Activated T-helper 17 cell treated with anti-CD3 and anti-CD28 coated beads, Interleukin-2, amount 50 U/mL, for 72 hours (primary cell): ENCODE results near the gene TENM3. TPM values are rescaled to one million over a fixed set of nuclear protein-coding genes. Genes with fewer than 3 reads are reported as not detected.

Experiments used
- ATAC-seq: fragments of 150-1000 bp; cut with Tn5 transposase; replicated peaks from 2 replicates; pipeline ENCODE4 v1.10.0; 2021; ENCODE audit warnings: mild to moderate bottlenecking, moderate library complexity
- H3K27ac Mint-ChIP-seq: one replicate; pipeline ENCODE4 v1.8.0; 2022; ENCODE audit warnings: mixed read lengths
- H3K27me3 Mint-ChIP-seq: one replicate; pipeline ENCODE4 v1.8.0; 2022; ENCODE audit warnings: mixed read lengths
- H3K36me3 Mint-ChIP-seq: one replicate; pipeline ENCODE4 v1.8.0; 2022; ENCODE audit warnings: low read depth, mild to moderate bottlenecking, mixed read lengths
- H3K4me1 Mint-ChIP-seq: one replicate; pipeline ENCODE4 v1.8.0; 2022; ENCODE audit warnings: mixed read lengths
- H3K4me3 Mint-ChIP-seq: one replicate; pipeline ENCODE4 v1.8.0; 2022; ENCODE audit warnings: mild to moderate bottlenecking, mixed read lengths
- H3K9me3 Mint-ChIP-seq: one replicate; pipeline ENCODE4 v1.8.0; 2022; ENCODE audit warnings: mixed read lengths
- total RNA-seq, 2 donors: library from RNA; stranded (reverse); gene quantifications; one replicate each; pipeline ENCODE4 v1.2.3, GENCODE V29; 2022

Gene TENM3
- total RNA-seq, 2 donors from 2014 or later: not detected

- Mint-ChIP-seq H3K4me1 (no peaks in the 10 kb centered on the region), H3K27me3 (peaks cover 16% of the 10 kb centered on the region), H3K36me3 (no peaks in the 10 kb centered on the region), H3K27ac (no peak overlapping the region), H3K4me3 (no peak overlapping the region), H3K9me3 (no peaks in the 10 kb centered on the region)
- ATAC-seq: no peak
These were observed 474.8 kb downstream of the TENM3 start for GRCh38 chr4:182717788-182718583.

- ATAC-seq: no peak
- no peak overlapping the region for H3K27ac Mint-ChIP-seq
- H3K27me3 Mint-ChIP-seq: peaks cover 5% of the 10 kb centered on the region
- no peaks in the 10 kb centered on the region for H3K9me3 Mint-ChIP-seq
- H3K4me3 Mint-ChIP-seq: no peak overlapping the region
- H3K36me3 Mint-ChIP-seq: no peaks in the 10 kb centered on the region
- no peaks in the 10 kb centered on the region for H3K4me1 Mint-ChIP-seq
These were observed 481.2 kb downstream of the TENM3 start for GRCh38 chr4:182724414-182724813.

- peaks cover 7% of the 10 kb centered on the region for H3K27me3 Mint-ChIP-seq
- H3K4me1 Mint-ChIP-seq: no peaks in the 10 kb centered on the region
- ATAC-seq: no peak
- H3K36me3 Mint-ChIP-seq: no peaks in the 10 kb centered on the region
- no peak overlapping the region for H3K27ac Mint-ChIP-seq
- H3K4me3 Mint-ChIP-seq: no peak overlapping the region
- no peaks in the 10 kb centered on the region for H3K9me3 Mint-ChIP-seq
These were observed 486.3 kb downstream of the TENM3 start for GRCh38 chr4:182729516-182729915.

- no peak for ATAC-seq
- peaks cover 7% of the 10 kb centered on the region for H3K27me3 Mint-ChIP-seq
These were observed 487.6 kb downstream of the TENM3 start for GRCh38 chr4:182730791-182731190.

GRCh38 chr4:182736207-182736606 lies 493.0 kb downstream of the TENM3 start:
- H3K9me3 Mint-ChIP-seq: no peaks in the 10 kb centered on the region
- no peak overlapping the region for H3K27ac Mint-ChIP-seq
- ATAC-seq: no peak
- peaks cover 12% of the 10 kb centered on the region for H3K27me3 Mint-ChIP-seq
- H3K4me3 Mint-ChIP-seq: no peak overlapping the region
- H3K4me1 Mint-ChIP-seq: no peaks in the 10 kb centered on the region
- no peaks in the 10 kb centered on the region for H3K36me3 Mint-ChIP-seq

More at GRCh38 chr4:182730791-182731190, 487.6 kb downstream of the TENM3 start:
- no peaks in the 10 kb centered on the region for H3K4me1 Mint-ChIP-seq
- H3K27ac Mint-ChIP-seq: no peak overlapping the region
- H3K9me3 Mint-ChIP-seq: no peaks in the 10 kb centered on the region
- no peaks in the 10 kb centered on the region for H3K36me3 Mint-ChIP-seq
- no peak overlapping the region for H3K4me3 Mint-ChIP-seq

- no peak for ATAC-seq
- no peaks in the 10 kb centered on the region for H3K4me1 Mint-ChIP-seq
- H3K9me3 Mint-ChIP-seq: no peaks in the 10 kb centered on the region
- no peak overlapping the region for H3K27ac Mint-ChIP-seq
- no peaks in the 10 kb centered on the region for H3K36me3 Mint-ChIP-seq
- no peak overlapping the region for H3K4me3 Mint-ChIP-seq
- peaks cover 12% of the 10 kb centered on the region for H3K27me3 Mint-ChIP-seq
These were observed 495.3 kb downstream of the TENM3 start for GRCh38 chr4:182738283-182739047.

GRCh38 chr4:182740256-182740655 lies 497.1 kb downstream of the TENM3 start:
- ATAC-seq: no peak
- Mint-ChIP-seq H3K27ac (no peak overlapping the region), H3K4me1 (no peaks in the 10 kb centered on the region), H3K9me3 (no peaks in the 10 kb centered on the region), H3K27me3 (peaks cover 5% of the 10 kb centered on the region), H3K36me3 (no peaks in the 10 kb centered on the region), H3K4me3 (no peak overlapping the region)

GRCh38 chr4:182741054-182741453 lies 497.9 kb downstream of the TENM3 start:
- H3K9me3 Mint-ChIP-seq: no peaks in the 10 kb centered on the region
- no peak overlapping the region for H3K4me3 Mint-ChIP-seq
- H3K27me3 Mint-ChIP-seq: peaks cover 5% of the 10 kb centered on the region
- no peaks in the 10 kb centered on the region for H3K4me1 Mint-ChIP-seq
- no peak overlapping the region for H3K27ac Mint-ChIP-seq
- no peaks in the 10 kb centered on the region for H3K36me3 Mint-ChIP-seq
- ATAC-seq: no peak

GRCh38 chr4:182741914-182742313 lies 498.7 kb downstream of the TENM3 start:
- H3K27ac Mint-ChIP-seq: no peak overlapping the region
- H3K36me3 Mint-ChIP-seq: no peaks in the 10 kb centered on the region
- H3K4me1 Mint-ChIP-seq: no peaks in the 10 kb centered on the region
- H3K27me3 Mint-ChIP-seq: peaks cover 5% of the 10 kb centered on the region
- ATAC-seq: no peak
- H3K4me3 Mint-ChIP-seq: no peak overlapping the region
- H3K9me3 Mint-ChIP-seq: no peaks in the 10 kb centered on the region

- no peak for ATAC-seq
- no peaks in the 10 kb centered on the region for H3K36me3 Mint-ChIP-seq
- peaks cover 3% of the 10 kb centered on the region for H3K27me3 Mint-ChIP-seq
- H3K4me3 Mint-ChIP-seq: no peak overlapping the region
- no peaks in the 10 kb centered on the region for H3K4me1 Mint-ChIP-seq
- no peaks in the 10 kb centered on the region for H3K9me3 Mint-ChIP-seq
- H3K27ac Mint-ChIP-seq: no peak overlapping the region
These were observed 500.6 kb downstream of the TENM3 start for GRCh38 chr4:182743815-182744214.

- Mint-ChIP-seq H3K36me3 (no peaks in the 10 kb centered on the region), H3K27ac (no peak overlapping the region), H3K27me3 (no peaks in the 10 kb centered on the region), H3K9me3 (no peaks in the 10 kb centered on the region), H3K4me3 (no peak overlapping the region), H3K4me1 (no peaks in the 10 kb centered on the region)
- ATAC-seq: no peak
These were observed 502.0 kb downstream of the TENM3 start for GRCh38 chr4:182745237-182745636.

GRCh38 chr4:182746876-182747275 lies 503.7 kb downstream of the TENM3 start:
- no peak for ATAC-seq
- Mint-ChIP-seq H3K4me1 (no peaks in the 10 kb centered on the region), H3K27me3 (no peaks in the 10 kb centered on the region), H3K9me3 (no peaks in the 10 kb centered on the region), H3K4me3 (no peak overlapping the region), H3K36me3 (no peaks in the 10 kb centered on the region), H3K27ac (no peak overlapping the region)

- ATAC-seq: no peak
- Mint-ChIP-seq H3K27ac (no peak overlapping the region), H3K27me3 (no peaks in the 10 kb centered on the region), H3K4me1 (no peaks in the 10 kb centered on the region), H3K4me3 (no peak overlapping the region), H3K9me3 (no peaks in the 10 kb centered on the region), H3K36me3 (no peaks in the 10 kb centered on the region)
These were observed 505.1 kb downstream of the TENM3 start for GRCh38 chr4:182748283-182748682.

- no peaks in the 10 kb centered on the region for H3K27me3 Mint-ChIP-seq
- no peak overlapping the region for H3K4me3 Mint-ChIP-seq
- no peak overlapping the region for H3K27ac Mint-ChIP-seq
- peak; percentile 72 for ATAC-seq
- H3K36me3 Mint-ChIP-seq: no peaks in the 10 kb centered on the region
- H3K4me1 Mint-ChIP-seq: no peaks in the 10 kb centered on the region
- H3K9me3 Mint-ChIP-seq: no peaks in the 10 kb centered on the region
These were observed 505.7 kb downstream of the TENM3 start for GRCh38 chr4:182748949-182749348.

GRCh38 chr4:182749667-182750167 lies 506.5 kb downstream of the TENM3 start:
- H3K4me1 Mint-ChIP-seq: no peaks in the 10 kb centered on the region
- no peaks in the 10 kb centered on the region for H3K9me3 Mint-ChIP-seq
- no peak overlapping the region for H3K4me3 Mint-ChIP-seq
- H3K27ac Mint-ChIP-seq: no peak overlapping the region
- H3K36me3 Mint-ChIP-seq: no peaks in the 10 kb centered on the region
- peaks cover under 1% of the 10 kb centered on the region for H3K27me3 Mint-ChIP-seq
- no peak for ATAC-seq
